8988T (cell line): ENCODE results near the gene APLF.
"Not testable (repeated sequence)": the region's sequence is repeated elsewhere in the genome, so short reads cannot be mapped to it uniquely, and the experiment has no call there.

Source experiments
- DNase-seq: peaks from one replicate; pipeline ENCODE4 v3.0.0; 2011

Gene APLF

GRCh38 chr2:68482296-68482820, 15.0 kb downstream of the APLF start:
- DNase-seq, result no peak

- DNase-seq, result no peak
Observed at GRCh38 chr2:68483011-68483410, 15.6 kb downstream of the APLF start.

GRCh38 chr2:68487773-68488355, 20.5 kb downstream of the APLF start:
- DNase-seq, result no peak

GRCh38 chr2:68488605-68489004, 21.2 kb downstream of the APLF start:
- DNase-seq, result not testable (repeated sequence)

- no peak for DNase-seq
Observed at GRCh38 chr2:68489282-68489681, 21.9 kb downstream of the APLF start.

- no peak for DNase-seq
Observed at GRCh38 chr2:68491582-68491981, 24.2 kb downstream of the APLF start.

GRCh38 chr2:68499133-68499532, 31.7 kb downstream of the APLF start:
- DNase-seq, result no peak

GRCh38 chr2:68500649-68501048, 33.3 kb downstream of the APLF start:
- no peak for DNase-seq

GRCh38 chr2:68501768-68502167, 34.4 kb downstream of the APLF start:
- no peak for DNase-seq

- DNase-seq, result no peak
Observed at GRCh38 chr2:68505603-68506159, 38.3 kb downstream of the APLF start.

- DNase-seq, result no peak
Observed at GRCh38 chr2:68506170-68506569, 38.8 kb downstream of the APLF start.

GRCh38 chr2:68512326-68512725, 44.9 kb downstream of the APLF start:
- no peak for DNase-seq

GRCh38 chr2:68512966-68513365, 45.6 kb downstream of the APLF start:
- DNase-seq, result no peak

- DNase-seq, result no peak
Observed at GRCh38 chr2:68514316-68514929, 47.0 kb downstream of the APLF start.

- DNase-seq, result no peak
Observed at GRCh38 chr2:68516051-68516955, 48.9 kb downstream of the APLF start.

- no peak for DNase-seq
Observed at GRCh38 chr2:68519236-68519635, 51.9 kb downstream of the APLF start.

GRCh38 chr2:68521037-68521436, 53.7 kb downstream of the APLF start:
- DNase-seq, result no peak

- DNase-seq, result not testable (repeated sequence)
Observed at GRCh38 chr2:68526943-68527342, 59.6 kb downstream of the APLF start.

GRCh38 chr2:68527343-68528081, 60.1 kb downstream of the APLF start:
- not testable (repeated sequence) for DNase-seq

- DNase-seq, result not testable (repeated sequence)
Observed at GRCh38 chr2:68529156-68529555, 61.8 kb downstream of the APLF start.

GRCh38 chr2:68529651-68530050, 62.3 kb downstream of the APLF start:
- DNase-seq, result not testable (repeated sequence)

GRCh38 chr2:68536000-68536399, 68.6 kb downstream of the APLF start:
- DNase-seq, result no peak

- no peak for DNase-seq
Observed at GRCh38 chr2:68537011-68537410, 69.6 kb downstream of the APLF start.
